K562 (cell line): ENCODE results near the gene EPB41L4A. TPM values are rescaled to one million over a fixed set of nuclear protein-coding genes. Genes with fewer than 3 reads are reported as not detected.

Experiments used
- ATAC-seq: fragments of 200-7000 bp; cut with Tn5 transposase; 3 replicates; pipeline ENCODE4 v1.9.1; 2020; ENCODE audit warnings: moderate library complexity
- BruUV-seq: library from RNA; stranded (reverse); fragments of 400-500 nt; replicated peaks from 2 replicates; lab custom pipeline; 2021; lab: Mats Ljungman, UMichigan
- CTCF ChIA-PET: fragments of 300-600 bp; formaldehyde crosslinking; extraction: SDS; loops from one replicate; lab custom pipeline; 2021; ENCODE audit warnings: low intra/inter-chr PET ratio; lab: Yijun Ruan, JAX
- POLR2A ChIA-PET: fragments of 300-600, 350-650 bp; sonication (Branson Sonifier 250); formaldehyde crosslinking; extraction: SDS; loops from one replicate; lab custom pipeline; 2021; ENCODE audit warnings: antibody characterized with exemption, inconsistent platforms; lab: Yijun Ruan, JAX
- DNase-seq, 4 experiments: peaks; one replicate each; pipeline versions ENCODE4 v3.0.0 to v3.0.0-alpha.2; 2011 to 2018; ENCODE audit warnings: low spot score in 3 of 4, mixed read lengths in 3 of 4; ENCODE audit errors: extremely low read depth in 1 of 4
- FAIRE-seq: peaks from 2 replicates; lab custom pipeline; 2011; peaks lifted over from hg19 to GRCh38; lab: Jason Lieb, UNC
- H2AFZ ChIP-seq: 2 replicates; pipeline ENCODE4 v1.6.0; 2011; ENCODE audit warnings: low read depth, low read length, control low read depth, inconsistent platforms
- H3K27ac ChIP-seq: fragments of 200-600 bp; 3 replicates; pipeline ENCODE4 v1.8.0; 2011; ENCODE audit warnings: low read depth, mild to moderate bottlenecking, control low read depth, inconsistent platforms, low read length, moderate library complexity, mixed read lengths; ENCODE audit errors: extremely low read depth
- H3K27me3 ChIP-seq, 2 experiments: fragments of 300-600 bp in 1 of 2; 2 replicates in 1 of 2; 3 replicates in 1 of 2; pipeline versions ENCODE4 v1.6.0 to v1.8.0; 2011; ENCODE audit warnings: inconsistent platforms in 2 of 2, low read length in 2 of 2, mild to moderate bottlenecking in 1 of 2, mixed read lengths in 1 of 2, moderate library complexity in 1 of 2; ENCODE audit not compliant: control insufficient read depth in 2 of 2, insufficient read depth in 2 of 2
- H3K36me3 ChIP-seq: fragments of 300-600 bp; 3 replicates; pipeline ENCODE4 v1.8.0; 2011; ENCODE audit warnings: mild to moderate bottlenecking, low read length, inconsistent platforms; ENCODE audit not compliant: control insufficient read depth, insufficient read depth
- H3K4me1 ChIP-seq, 2 experiments: fragments of 200-600 bp in 1 of 2; replicated peaks in 1 of 2; 2 replicates in 1 of 2; 3 replicates in 1 of 2; pipeline versions ENCODE4 v1.5.1 to v1.8.0; 2011; ENCODE audit warnings: inconsistent platforms in 2 of 2, low read length in 2 of 2, mild to moderate bottlenecking in 1 of 2, mixed read lengths in 1 of 2, moderate library complexity in 1 of 2; ENCODE audit not compliant: control insufficient read depth in 2 of 2, insufficient read depth in 2 of 2
- H3K4me2 ChIP-seq: 2 replicates; pipeline ENCODE4 v1.6.1; 2011; ENCODE audit warnings: low read length, control low read depth, inconsistent platforms, mixed read lengths; ENCODE audit not compliant: insufficient read depth
- H3K4me3 ChIP-seq: fragments of 200-600 bp; sonication (generic), shearing (Covaris generic); 2 replicates; pipeline ENCODE4 v1.5.1; 2016; ENCODE audit warnings: control low read depth, inconsistent platforms
- H3K79me2 ChIP-seq: fragments of 200-600 bp; 3 replicates; pipeline ENCODE4 v1.8.0; 2011; ENCODE audit warnings: low read length, inconsistent platforms; ENCODE audit not compliant: control insufficient read depth, insufficient read depth
- H3K9ac ChIP-seq, 2 experiments: 2 replicates each; pipeline versions ENCODE4 v1.6.0 to v1.6.1; 2011; ENCODE audit warnings: low read depth in 2 of 2, low read length in 2 of 2, control low read depth in 1 of 2, inconsistent platforms in 1 of 2, mild to moderate bottlenecking in 1 of 2, mixed read lengths in 1 of 2; ENCODE audit not compliant: insufficient read depth in 1 of 2
- H3K9me1 ChIP-seq: one replicate; pipeline ENCODE4 v1.6.0; 2011; ENCODE audit warnings: inconsistent platforms, mild to moderate bottlenecking, low read length, moderate library complexity; ENCODE audit not compliant: control insufficient read depth, insufficient read depth
- H3K9me3 ChIP-seq: replicated peaks from 2 replicates; pipeline ENCODE4 v1.5.1; 2011; ENCODE audit warnings: low read depth, low read length, inconsistent platforms; ENCODE audit not compliant: control insufficient read depth, insufficient read depth
- H4K20me1 ChIP-seq: replicated peaks from 2 replicates; pipeline ENCODE4 v1.6.1; 2011; ENCODE audit warnings: low read length, inconsistent platforms, mixed read lengths; ENCODE audit not compliant: control insufficient read depth, insufficient read depth
- ARID1B ChIP-seq: fragments of 450-650 bp; IDR thresholded peaks from 2 replicates; pipeline ENCODE4 v1.6.1; 2016; ENCODE audit warnings: antibody characterized with exemption, mild to moderate bottlenecking, inconsistent platforms
- CREB1 ChIP-seq, 2 experiments: sonication (generic) in 1 of 2; formaldehyde crosslinking in 1 of 2; IDR thresholded peaks; 2 replicates each; pipeline versions ENCODE4 v1.6.1 to v1.8.0; 2012 to 2022; ENCODE audit warnings: inconsistent platforms in 1 of 2, mild to moderate bottlenecking in 1 of 2, missing genetic modification reagents in 1 of 2, moderate library complexity in 1 of 2
- DNMT1 ChIP-seq: fragments of 450-650 bp; IDR thresholded peaks from 2 replicates; pipeline ENCODE4 v1.6.1; 2016; ENCODE audit warnings: antibody characterized with exemption, mild to moderate bottlenecking
- EHMT2 ChIP-seq: fragments of 450-650 bp; IDR thresholded peaks from 2 replicates; pipeline ENCODE4 v1.6.1; 2018; ENCODE audit warnings: antibody characterized with exemption
- POLR2A ChIP-seq: fragments of 450-650 bp; conservative IDR thresholded peaks from 2 replicates; pipeline ENCODE4 v1.6.1; 2016
- RAD51 ChIP-seq: fragments of 450-650 bp; IDR thresholded peaks from 2 replicates; pipeline ENCODE4 v1.7.1; 2016; ENCODE audit warnings: low read depth, mild to moderate bottlenecking, borderline replicate concordance
- RB1 ChIP-seq: fragments of 450-650 bp; IDR thresholded peaks from 2 replicates; pipeline ENCODE4 v1.6.1; 2017; ENCODE audit warnings: low read depth, mild to moderate bottlenecking
- XRCC3 ChIP-seq: fragments of 450-650 bp; IDR thresholded peaks from 2 replicates; pipeline ENCODE4 v1.6.1; 2017; ENCODE audit warnings: mild to moderate bottlenecking, moderate library complexity
- ZBTB7A ChIP-seq: IDR thresholded peaks from 2 replicates; pipeline ENCODE4 v1.6.1; 2011; ENCODE audit warnings: low read depth, mild to moderate bottlenecking, low read length, moderate library complexity, borderline replicate concordance; ENCODE audit not compliant: control insufficient read depth
- ZNF696 ChIP-seq: fragments of 250-450 bp; sonication (Bioruptor Pico); conservative IDR thresholded peaks from 2 replicates; pipeline ENCODE4 v1.4.0; 2020; ENCODE audit warnings: mild to moderate bottlenecking, moderate library complexity
- WGBS: fragments of 100-300 bp; shearing (Covaris generic); methylation state at CpG from one replicate; pipeline ENCODE4 v1.1.6; 2016; ENCODE audit warnings: low coverage, mixed read lengths; ENCODE audit not compliant: insufficient coverage; ENCODE audit errors: missing lambda C conversion rate; 5-methylcytosine and 5-hydroxymethylcytosine counted together
- in situ Hi-C: fragments of 300-500 bp; cut with MboI; formaldehyde crosslinking; loops from 4 replicates; pipeline ENCODE4 v1.15.0; 2018; ENCODE audit warnings: inconsistent platforms, mixed read lengths
- intact Hi-C: fragments of 100-400 bp; cut with micrococcal nuclease; formaldehyde crosslinking; loops from 2 replicates; pipeline ENCODE4 v1.14.2; 2022
- polyA plus RNA-seq, 8 experiments: library from polyadenylated mRNA; depleted of rRNA in 4 of 8; stranded (reverse) in 5 of 8; unstranded in 3 of 8; fragments of >200 nt; fragmentation: Nextera tagmentation in 2 of 8; fragmentation: Illumina TruSeq in 1 of 8; extraction: Ambion mirVana in 2 of 8; extraction: Trizol in 1 of 8; gene quantifications; 2 replicates each; pipeline versions ENCODE4 v1.2.1 to v1.2.3, GENCODE V29; 2011 to 2014; ENCODE audit warnings: inconsistent platforms in 1 of 8, missing spikeins in 1 of 8
- total RNA-seq, 7 experiments: library from RNA; depleted of rRNA in 6 of 7; stranded (reverse); fragments of >200 nt in 6 of 7; fragmentation: Illumina TruSeq in 2 of 7; extraction: Trizol in 2 of 7; gene quantifications; 2 replicates each; pipeline versions ENCODE4 v1.2.1 to v1.2.3, GENCODE V29; 2011 to 2021; ENCODE audit warnings: low replicate concordance in 1 of 7
- TF ChIP-seq, protein P1 (sequence below): IDR thresholded peaks from 3 replicates; pipeline ENCODE4 v1.6.1; 2011; ENCODE audit warnings: borderline replicate concordance, mild to moderate bottlenecking; ENCODE audit not compliant: insufficient read length, insufficient read depth

Gene EPB41L4A
- total and polyA plus RNA-seq, 9 of the 15 experiments (the other 6 are each of a cell fraction or from before 2014, with no cell fraction given): 0.04 to 0.35 (median 0.12) TPM; not detected in 3

DNA sequence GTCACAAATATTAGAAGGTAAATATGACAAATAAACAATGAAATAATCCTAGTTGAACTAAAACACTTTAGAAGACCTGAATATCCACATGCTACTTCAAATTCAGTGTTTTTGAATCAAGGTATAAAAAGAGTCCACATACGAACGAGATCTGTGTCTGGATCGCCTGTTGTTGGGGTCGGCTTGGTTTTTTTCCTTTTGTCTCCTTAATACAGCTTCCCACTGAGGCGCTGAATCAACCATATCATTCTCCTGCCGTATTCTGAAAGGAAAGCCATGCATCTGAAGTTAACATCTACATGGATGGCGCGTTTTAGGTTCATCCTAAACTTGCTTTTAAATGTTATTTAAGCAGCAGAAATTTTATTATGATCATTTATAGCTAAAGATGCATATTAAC is 235.2 kb downstream of the EPB41L4A start:
- Histone ChIP-seq H3K27ac (no peak overlapping the region), H3K4me3 (no peak overlapping the region), H3K4me1 (no peaks in the 10 kb centered on the region), H3K79me2 (no peaks in the 10 kb centered on the region)
- ATAC-seq: no peak
- BruUV-seq: no TSS peak
- intact Hi-C loops: no loop called here
- TF ChIP-seq RAD51 (no peak), ZBTB7A (no peak), CREB1 (IDR thresholded peaks at IDR 0.05) (no peak), CREB1 (CRISPR knock-in tag; IDR thresholded peaks at IDR 0.05) (no peak), RB1 (no peak), XRCC3 (no peak), ZNF696 (CRISPR knock-in tag) (no peak), EHMT2 (no peak), DNMT1 (no peak), POLR2A (no peak), ARID1B (no peak)
- TF ChIP-seq, protein P1, sequence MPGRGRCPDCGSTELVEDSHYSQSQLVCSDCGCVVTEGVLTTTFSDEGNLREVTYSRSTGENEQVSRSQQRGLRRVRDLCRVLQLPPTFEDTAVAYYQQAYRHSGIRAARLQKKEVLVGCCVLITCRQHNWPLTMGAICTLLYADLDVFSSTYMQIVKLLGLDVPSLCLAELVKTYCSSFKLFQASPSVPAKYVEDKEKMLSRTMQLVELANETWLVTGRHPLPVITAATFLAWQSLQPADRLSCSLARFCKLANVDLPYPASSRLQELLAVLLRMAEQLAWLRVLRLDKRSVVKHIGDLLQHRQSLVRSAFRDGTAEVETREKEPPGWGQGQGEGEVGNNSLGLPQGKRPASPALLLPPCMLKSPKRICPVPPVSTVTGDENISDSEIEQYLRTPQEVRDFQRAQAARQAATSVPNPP: no peak
- TF ChIP-seq, all 486 proteins: peak for 0
- peaks cover 0 to 4% of the 10 kb centered on the region in 2 experiments; a peak in 4 of 5 replicates for H3K27me3 ChIP-seq
- H3K9me1 ChIP-seq: no peaks in the 10 kb centered on the region
- in situ Hi-C loops: no loop called here
- H4K20me1 ChIP-seq: no peaks in the 10 kb centered on the region
- H3K9ac ChIP-seq: no peak overlapping the region
- FAIRE-seq (no peak), DNase-seq (no peak)
- H3K4me2 ChIP-seq: no peak overlapping the region
- under 1% methylated on average over 8 of the region's 8 CpGs for WGBS
- no peaks in the 10 kb centered on the region for H3K9me3 ChIP-seq
- CTCF ChIA-PET: no interaction called here
- POLR2A ChIA-PET: no interaction called here
- H2AFZ ChIP-seq: no peak overlapping the region
- H3K36me3 ChIP-seq: no peaks in the 10 kb centered on the region
